Renal pelvis (tissue), 4 donors: ENCODE results near the gene PPDPF. TPM values are rescaled to one million over a fixed set of nuclear protein-coding genes. Genes with fewer than 3 reads are reported as not detected.
"Not testable (repeated sequence)": the region's sequence is repeated elsewhere in the genome, so short reads cannot be mapped to it uniquely, and the experiment has no call there.

Experiments used
- DNase-seq: peaks from one replicate; pipeline ENCODE4 v3.0.0-alpha.2; 2013
- polyA plus RNA-seq, 3 donors: library from polyadenylated mRNA; unstranded; fragments of 120-200 nt; gene quantifications; one replicate each; pipeline ENCODE4 v1.2.1, GENCODE V29; 2013; ENCODE audit not compliant: insufficient read length in 3 of 3

Gene PPDPF
- polyA plus RNA-seq, 3 donors, result 285 to 420 (median 332) TPM

DNA sequence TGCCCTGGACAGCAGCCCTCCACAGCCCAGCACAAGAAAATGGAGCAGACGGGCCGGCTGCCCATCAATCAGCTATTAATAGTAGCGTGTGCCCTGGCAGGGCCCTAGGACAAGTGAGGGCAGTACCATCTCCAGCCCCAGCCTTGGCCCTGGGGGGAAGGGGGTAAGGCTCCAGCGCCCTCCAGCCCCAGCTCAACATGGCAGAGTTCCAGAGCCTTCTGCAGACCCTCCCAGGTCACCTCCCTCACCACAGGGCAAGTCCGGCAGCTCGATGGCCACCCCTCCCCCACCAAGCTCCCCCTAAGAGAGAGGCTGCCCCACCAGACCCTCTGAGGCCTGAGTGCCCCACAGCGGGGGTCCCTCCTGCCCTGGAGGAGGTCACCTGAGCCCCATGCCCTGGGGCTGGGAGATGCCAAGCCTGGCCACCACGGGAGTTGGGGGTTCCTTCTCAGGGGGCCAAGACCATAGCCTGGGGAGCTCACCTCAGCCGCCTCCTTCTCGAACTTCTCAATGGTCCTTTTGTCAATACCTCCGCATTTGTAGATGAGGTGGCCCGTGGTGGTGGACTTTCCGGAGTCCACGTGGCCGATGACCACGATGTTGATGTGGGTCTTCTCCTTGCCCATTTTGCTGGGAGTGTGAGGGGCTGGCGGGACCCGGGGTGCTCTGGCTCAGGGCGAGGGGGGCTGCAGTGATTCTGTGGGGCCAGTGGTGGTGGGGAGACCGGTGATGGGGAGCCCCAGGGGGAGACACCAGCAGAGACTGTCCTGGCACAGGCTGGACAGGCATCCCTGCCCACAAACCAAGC is 23.2 kb upstream of the PPDPF start:
- DNase-seq, result no peak

DNA sequence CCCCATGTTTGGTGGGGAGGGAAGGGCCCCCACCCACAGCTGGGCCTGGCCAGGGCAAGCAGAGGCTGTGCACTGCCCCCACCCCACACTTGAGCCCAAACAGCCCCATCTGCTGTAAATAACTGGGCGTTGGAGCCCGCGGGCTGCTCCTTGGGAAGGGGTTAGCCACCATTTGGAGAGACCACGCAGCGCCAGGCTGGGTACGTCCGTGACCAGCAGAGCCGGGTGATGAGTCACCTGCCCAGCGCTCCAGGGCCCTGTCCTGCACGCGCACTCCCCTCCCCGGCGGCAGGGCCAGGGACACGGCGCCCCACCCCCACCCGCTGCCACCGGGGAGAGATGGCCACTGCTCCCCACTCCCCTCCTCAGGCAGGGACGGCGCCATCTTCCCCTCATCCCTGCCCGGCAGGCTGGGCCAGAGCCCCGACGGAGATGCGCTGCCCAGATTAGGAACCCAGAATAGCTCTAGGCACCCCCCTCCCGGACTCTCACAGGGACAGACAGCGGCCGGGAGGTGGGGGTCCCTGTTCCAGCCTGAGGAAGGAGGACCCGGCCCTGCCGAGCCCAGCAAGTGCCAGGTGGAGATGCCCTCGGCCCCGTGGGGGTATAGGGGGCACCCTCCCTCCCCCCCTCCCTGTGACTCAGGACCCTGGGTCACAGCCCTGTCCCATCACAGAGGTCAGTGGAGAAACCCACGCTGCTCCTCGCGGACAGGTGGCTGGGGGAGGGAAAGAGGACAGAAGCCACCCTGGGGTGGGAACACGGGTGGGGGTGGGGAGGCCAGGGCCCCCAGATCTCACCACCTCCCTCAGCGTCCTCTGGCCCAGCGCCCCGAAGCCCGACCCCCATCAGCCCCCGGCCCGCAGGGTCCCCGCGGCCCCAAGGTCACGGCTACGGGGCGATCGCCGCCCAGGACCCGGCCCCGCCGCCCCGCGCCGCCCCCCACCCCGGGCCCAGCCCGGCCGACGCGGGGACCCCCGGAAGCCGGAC is 22.3 kb upstream of the PPDPF start:
- DNase-seq, result no peak

DNA sequence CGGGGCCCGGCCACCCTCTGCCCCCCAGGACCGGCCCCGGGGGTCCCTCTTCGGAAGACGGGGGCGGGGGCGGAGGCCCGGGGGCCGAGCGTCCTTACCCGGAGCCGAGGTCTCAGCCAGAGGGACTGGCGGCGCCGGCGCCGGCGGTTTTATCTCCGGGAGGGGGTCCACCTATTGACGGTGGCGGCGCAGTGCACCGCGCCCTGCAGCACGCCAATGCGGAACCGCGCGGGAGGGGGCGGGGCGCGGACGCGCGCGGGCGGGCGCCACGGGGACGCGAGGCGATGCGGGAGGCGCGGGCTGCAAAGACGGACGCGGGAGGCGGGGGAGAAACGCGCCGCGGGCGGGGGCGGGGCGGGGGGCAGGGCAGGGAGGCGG is 21.6 kb upstream of the PPDPF start, which contains the start of gene EEF1A2:
TSS of gene EEF1A2 (minus strand) at position 124 of the 378 bp plus-strand sequence. CDS start 1,320 bp downstream, outside the sequence.
- DNase-seq, result no peak

DNA sequence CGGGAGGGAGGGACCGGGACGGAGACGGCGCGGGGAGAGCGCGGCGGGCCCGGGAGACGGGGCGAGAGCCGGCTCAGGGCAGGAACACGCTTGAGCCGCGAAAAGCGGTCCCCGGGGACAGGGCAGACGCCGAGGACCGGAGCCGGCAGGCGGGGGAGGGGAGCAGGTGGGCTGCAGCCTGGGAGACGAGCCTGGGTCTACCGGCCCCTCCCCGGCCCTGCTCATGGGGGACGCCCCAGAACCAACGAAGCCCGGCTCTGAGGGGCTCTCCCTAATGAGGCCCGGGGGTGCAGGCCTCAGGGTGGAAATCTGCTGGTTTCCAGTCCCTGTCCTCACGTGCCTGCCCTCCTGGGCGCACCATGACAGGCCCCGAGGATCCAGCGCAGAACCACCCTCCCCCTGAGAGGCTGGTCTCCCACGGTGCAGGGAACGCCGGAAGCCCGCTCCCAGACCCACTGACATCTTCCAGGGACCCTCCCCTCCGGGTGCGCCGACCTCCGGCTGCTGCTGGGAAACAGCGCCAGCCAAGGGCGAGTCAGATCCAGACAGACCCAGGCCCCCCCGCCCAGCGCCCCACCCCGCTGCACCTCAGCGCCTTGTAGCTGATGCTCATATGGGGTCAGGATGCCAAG is 21.1 kb upstream of the PPDPF start:
- no peak for DNase-seq

DNA sequence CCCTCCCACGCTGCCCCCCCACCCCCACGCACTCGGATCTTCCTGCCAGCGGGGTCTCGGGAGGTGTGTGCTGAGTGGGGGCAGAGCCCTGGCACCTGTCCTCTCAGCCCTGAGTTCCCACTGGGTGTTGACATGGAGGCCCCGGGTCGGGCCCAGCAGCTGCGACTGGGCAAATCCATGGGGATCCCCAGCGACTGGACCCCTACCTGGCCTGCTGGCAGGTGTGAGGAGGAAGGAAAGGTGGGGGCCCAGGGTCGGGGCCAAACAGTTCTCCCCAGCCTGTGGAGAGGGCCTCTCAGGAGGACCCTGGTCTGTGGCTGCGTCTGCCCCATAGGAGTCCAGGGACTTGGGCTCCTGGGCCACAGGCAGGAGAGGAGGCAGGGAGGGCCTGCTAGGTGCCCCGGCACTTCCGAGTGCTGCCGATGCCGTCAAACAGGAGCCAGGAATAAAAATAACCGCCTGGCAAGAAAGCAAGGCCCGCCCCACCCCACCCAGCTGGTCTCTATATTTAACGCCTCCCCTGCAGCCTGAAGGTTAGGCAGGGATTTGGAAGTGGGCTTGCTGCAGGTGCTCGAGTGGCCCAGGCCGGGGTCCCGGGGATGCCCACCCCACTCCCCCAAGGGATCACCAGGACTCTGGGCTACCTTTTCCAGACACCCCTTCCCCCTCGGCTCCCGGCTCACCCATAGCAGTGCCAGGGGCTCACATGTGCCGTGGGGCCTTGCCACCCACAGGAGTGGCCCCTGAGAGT is 20.2 kb upstream of the PPDPF start:
- DNase-seq, result no peak

DNA sequence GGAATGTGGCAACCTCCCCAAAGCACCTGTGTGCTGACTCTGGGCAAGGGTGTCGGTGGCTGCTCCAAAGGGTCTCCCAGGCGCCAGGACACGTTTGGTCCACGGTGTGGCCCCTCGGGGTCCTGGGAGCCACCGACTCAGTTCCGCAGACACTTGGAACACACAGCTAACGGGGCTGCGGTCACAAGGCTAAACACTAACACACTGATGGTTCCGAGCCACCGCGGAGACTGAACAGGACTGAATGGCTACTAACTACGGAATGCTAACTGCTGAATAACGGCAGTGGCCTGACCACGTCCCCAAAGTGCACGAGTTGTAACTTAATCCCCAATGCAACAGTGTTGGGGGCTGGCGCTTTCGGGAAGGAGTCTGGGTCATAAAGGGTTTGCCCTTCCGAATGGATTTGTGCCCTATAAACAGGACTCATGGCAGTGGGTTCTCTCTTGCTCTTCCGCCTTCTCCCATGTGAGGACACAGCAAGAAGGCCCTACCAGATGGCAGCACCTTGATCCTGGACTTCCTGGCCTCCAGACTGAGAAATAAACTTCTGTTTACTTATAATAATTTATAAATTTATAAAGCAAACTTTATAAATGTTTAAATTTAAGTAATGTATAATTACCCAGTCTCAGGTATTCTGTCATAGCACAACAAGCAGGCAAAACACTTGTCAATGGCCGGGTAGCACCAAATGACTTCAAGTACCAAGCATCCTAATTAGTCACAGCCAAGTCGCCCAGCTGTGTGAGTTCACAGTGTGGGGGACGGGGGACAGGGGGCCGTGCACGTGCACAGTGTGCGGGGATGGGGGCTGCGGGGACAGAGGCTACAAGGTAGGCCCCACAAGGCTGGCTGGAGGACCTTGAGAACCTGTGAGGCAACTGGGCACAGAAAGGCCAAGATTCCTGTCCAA is 19.4 kb upstream of the PPDPF start:
- no peak for DNase-seq

DNA sequence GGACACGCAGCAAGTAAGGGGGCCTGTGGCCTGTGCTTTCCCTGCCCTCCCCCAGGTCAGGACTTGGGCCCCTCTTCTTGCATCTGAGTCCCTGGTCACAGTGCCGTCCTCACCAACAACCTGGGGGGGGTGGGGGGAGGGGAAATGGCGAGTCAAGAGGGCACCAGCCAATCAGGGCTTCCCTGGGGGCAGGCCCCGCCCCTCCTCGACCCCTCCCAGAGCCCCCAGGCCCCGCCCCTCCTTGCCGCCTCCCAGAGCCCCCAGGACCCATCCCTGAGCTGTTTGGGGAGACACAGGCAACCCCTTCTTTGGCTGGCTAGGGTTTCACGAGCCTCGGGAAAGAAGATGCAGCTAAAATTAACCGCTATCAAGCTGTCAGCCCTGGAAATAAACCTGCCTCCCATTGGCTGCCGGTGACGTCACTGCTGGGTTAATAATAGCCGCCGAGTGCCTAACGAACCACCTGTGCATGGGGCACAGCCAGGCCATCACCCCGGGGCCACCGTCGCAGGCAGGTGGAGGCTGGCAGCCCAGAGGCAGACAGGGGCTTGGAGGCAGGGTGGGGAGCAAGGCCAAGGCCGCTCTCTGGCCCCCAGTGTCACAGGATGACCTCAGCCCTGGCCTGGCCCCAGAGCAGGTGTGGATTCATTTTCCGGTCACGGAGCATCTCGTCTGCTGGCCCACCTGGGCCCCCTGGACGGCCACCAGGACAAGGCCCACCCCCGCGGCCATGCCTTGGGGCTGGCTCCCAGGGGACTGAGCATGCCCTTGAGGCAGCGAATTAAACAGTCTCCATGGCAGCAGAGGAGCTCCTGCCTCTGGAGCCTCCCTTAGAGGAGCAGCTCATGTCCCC is 18.5 kb upstream of the PPDPF start:
- DNase-seq, result no peak

DNA sequence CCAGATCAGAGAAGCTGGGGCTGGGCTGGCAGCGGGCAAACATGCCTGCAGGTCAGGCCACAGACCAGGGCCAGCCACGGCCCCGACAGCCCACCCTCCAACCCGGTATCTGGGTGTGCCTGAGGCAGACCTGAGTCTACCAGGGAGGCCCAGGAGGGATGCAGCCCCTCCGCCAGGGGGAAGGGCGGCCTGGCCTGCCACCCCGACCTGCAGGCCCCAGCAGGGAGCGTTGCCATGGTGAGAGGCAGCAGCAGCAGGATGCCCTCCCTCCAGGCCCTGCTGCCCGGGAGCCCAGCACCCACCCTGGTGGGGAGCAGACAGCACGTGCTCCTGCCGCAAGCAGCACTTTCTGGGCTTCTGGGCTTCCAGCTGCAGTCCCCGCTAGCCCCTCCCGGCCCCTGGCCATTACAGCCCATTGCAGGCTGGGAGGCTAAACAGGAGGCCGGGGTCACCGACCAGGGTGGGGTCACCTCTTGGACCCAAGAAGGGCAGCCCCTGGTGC is 17.8 kb upstream of the PPDPF start:
- DNase-seq, result no peak

DNA sequence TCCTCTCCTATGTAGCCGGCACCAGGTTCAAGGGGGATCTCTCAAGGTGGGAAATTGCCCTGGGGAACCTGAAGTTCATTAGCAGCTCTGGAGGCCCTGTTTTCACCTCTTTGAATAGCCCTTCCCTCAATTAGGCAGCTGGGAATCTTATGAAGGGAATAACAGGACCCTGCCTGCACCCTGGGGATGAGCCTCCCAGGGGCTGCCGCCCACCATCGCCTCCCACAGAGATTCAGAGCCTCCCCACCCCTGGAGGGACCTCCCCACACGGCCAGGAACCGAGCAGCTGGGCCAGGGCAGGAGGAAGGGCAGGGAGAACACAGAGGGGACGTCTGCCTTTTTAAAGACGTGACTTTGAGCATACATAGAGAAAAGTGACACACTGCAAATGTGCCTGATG is 17.0 kb upstream of the PPDPF start:
- DNase-seq, result no peak

DNA sequence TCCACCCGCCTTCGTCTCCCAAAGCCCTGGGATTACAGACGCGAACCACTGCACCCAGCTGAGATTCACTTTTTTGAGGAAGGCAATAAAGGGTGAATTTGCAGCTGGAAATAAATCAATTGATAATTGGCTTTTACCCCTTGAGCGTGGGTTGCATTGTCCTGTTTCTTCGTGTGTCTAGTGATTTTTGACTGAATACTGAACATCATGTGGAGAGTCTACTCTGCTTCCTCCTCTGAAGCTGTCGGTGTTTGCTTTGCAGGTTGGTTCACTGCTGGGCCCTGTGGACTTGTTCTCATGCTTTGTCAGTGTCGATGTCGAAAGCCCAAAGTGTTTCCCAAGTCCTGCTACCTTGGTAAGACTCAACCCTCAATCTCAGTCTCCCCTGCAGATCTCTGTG is 15.9 kb upstream of the PPDPF start:
- no peak for DNase-seq

DNA sequence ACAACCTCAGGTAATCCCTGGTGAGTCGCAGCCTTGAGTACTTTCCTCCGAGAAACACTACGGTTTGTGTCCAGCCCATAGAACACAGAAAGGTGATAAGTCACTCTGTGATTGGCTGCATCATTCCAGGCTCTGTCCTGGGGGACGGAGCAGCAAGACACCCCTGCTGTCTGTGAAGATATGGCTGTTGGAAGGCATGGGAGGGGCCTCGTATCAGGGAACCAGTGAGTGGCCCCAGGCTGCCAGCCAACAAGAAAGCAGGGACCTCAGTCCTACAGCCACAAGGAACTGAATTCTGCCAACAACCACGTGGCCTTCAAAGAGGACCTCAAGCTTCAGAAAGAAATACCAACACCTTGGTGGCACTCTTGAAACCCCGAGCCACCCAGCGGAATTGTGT is 15.3 kb upstream of the PPDPF start:
- DNase-seq, result no peak

DNA sequence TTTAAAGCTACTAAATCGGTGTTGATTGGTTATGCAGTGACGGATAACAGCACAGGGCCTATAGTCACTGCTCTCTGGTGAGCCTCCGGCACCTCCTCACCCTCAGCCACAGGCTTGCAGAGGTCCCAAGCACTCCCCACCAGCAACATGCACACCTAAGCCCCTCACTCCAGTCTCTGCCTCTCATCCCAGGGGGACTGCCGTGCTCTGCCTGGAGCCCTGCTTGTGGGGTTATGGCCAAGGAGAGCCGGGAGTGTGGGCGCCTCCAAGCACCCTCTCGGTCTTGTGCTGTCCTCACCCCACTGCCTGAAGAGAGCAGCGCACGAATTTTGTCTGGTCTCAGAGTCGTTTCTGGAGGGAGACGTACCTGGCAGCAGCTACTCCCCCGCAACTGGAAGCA is 14.8 kb upstream of the PPDPF start:
- no peak for DNase-seq

DNA sequence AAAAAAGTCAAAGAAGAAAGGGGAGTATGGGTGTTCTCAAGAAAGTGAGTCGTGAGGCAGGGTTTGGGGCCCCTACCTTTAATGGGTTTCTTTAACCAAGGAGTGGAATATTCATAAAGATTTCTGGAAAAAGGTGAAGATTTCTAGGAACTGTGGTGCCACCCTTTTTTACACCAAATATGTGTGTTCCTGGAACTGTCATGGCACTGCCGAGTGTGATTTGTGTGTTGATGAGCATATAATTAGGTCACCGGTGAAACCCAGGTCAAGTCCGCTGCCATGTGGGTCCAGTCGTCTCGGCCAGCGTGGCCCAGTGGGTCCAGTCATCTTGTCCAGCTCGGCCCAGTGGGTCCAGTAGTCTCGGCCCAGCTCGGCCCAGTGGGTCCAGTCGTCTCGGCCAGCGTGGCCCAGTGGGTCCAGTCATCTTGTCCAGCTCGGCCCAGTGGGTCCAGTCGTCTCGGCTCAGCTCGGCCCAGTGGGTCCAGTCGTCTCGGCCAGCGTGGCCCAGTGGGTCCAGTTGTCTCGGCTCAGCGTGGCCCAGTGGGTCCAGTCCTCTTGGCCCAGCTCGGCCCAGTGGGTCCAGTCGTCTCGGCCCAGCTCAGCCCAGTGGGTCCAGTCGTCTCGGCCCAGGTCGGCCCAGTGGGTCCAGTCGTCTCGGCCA is 13.4 kb upstream of the PPDPF start:
- DNase-seq, result no peak

DNA sequence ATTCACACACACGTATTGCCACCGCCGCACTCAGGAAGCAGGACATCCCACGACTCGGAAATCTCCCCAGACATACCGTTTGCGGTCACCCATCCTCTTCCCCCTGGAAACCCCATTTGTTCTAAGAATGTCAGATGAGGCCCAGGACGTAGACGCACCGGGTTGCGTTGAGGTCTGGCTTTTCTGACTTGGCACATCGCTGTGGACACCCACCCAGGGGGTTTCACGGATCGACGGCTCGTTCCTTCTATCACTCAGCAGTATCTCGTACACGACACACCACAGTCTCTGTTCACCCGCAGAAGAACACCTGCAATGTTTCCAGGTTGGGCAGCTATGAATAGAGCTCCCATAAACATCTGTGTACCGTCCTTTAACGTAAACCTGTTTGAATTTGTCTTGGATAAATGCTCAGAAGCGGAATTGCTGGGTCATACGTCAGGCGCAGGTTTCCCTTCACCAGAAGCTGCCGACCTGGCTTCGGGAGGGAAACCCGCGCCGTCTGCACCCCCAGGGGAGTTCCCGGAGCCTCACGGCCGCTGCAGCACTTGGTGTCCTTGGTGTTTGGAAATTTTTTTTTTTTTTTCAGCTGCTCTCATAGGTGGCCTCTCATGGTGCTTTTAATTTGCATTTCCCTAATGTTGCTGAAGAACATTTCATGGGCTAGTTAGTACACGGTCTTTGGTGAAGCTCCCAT is 12.3 kb upstream of the PPDPF start:
- no peak for DNase-seq

DNA sequence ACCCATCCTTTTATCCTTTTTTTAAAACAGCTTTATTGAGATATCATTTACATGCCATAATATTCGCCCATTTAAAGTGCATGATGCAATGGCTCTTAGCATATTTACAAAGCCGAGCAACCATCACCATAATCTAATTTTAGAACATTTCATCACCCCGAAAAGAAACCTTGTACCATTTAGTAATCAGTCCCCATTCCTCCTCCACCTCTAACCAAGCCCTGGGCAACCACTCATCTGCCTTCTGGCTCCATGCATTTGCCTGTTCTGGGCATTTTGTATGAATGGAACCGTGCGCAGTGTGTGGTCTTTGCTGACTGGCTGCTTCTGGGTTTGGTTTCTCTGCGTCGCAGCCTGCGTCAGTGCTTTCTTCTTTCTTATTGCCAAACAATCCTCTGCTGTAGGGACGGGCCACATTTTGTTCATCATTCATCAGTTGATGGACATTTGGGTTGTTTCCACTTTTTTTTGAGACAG is 11.4 kb upstream of the PPDPF start:
- DNase-seq, result no peak

DNA sequence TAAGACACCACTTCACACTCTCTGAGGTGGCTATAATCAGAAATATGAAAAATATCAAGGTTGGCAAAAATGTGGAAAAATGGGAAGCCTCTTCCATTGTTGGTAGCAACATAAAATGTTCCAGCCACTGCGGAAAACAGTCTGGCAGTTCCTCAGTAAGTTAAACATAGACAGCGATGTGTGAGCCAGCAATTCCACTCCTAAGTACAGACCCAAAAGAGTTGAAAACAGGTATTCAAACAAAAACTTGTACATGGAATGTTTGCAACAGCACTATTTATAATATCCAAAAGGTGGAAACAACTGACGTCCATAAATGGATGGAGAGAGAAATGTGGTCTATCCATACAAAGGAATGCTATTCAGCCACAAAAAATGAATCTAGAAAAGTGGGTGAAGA is 7.4 kb upstream of the PPDPF start:
- no peak for DNase-seq

DNA sequence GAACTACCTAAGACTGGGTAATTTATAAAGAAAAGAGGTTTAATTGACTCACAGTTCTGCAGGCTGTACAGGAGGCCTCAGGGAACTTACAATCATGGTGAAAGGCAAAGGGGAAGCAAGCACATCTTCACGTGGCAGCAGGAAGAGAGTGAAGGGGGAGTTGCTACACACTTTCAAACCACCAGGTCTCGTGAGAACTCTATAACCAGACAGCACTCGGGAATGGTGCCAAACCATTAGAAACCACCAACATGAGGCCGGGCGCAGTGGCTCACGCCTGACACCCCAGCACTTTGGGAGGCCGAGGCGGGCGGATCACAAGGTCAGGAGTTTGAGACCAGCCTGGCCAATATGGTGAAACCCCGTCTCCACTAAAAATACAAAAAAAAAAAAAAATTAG is 6.0 kb upstream of the PPDPF start:
- DNase-seq, result not testable (repeated sequence)
